ENCODE data around the gene SLCO1A2.
"Not testable (repeated sequence)": the region's sequence is repeated elsewhere in the genome, so short reads cannot be mapped to it uniquely, and the experiment has no call there.

Gene SLCO1A2

GRCh38 chr12:21334771-21335325 is at the start of gene SLCO1A2:
Gene SLCO1A2, minus strand, starts transcription at chr12:21334917. Its CDS starts 270 bp downstream, at chr12:21334647.
- Histone ChIP-seq H3K4me1 (ENCODE audit: control insufficient read depth, insufficient read depth, low read length) (no peaks in the 10 kb centered on the region), H3K27ac (ENCODE audit: extremely low read depth, low read depth, low read length) (no peak within 1 kb of the TSS), H3K36me3 (ENCODE audit: control insufficient read depth in 2 of 2, insufficient read depth in 1 of 2, low read length in 2 of 2) (no peaks in the 10 kb centered on the region), H3K4me3 (ENCODE audit: low read depth, low read length) (no peak within 1 kb of the TSS), H3K9me3 (ENCODE audit: control insufficient read depth, insufficient read depth, low read depth, low read length) (no peaks in the 10 kb centered on the region)
- no peak for TF ChIP-seq ZNF830 (tag by site-specific recombination; IDR thresholded peaks at IDR 0.05; ENCODE audit: low read depth)
- TF ChIP-seq ZBTB7A (tag by site-specific recombination; IDR thresholded peaks at IDR 0.05; ENCODE audit: low read depth): no peak
- TF ChIP-seq ZNF561 (tag by site-specific recombination; IDR thresholded peaks at IDR 0.05; ENCODE audit: borderline replicate concordance): no peak
- no peak for TF ChIP-seq ZSCAN4 (tag by site-specific recombination; IDR thresholded peaks at IDR 0.05)
- CTCF ChIA-PET: interaction anchor here (1.7 kb wide), 1 partner anchor 22 kb away, joined by 5 read pairs; no protein-coding TSS in a partner anchor
- POLR2A ChIA-PET: no interaction called here

GRCh38 chr12:21384261-21384660 is 49.5 kb upstream of the SLCO1A2 start:
- POLR2A ChIA-PET: no interaction called here

GRCh38 chr12:21381320-21381719 is 46.6 kb upstream of the SLCO1A2 start:
- H3K36me3 ChIP-seq (ENCODE audit: control insufficient read depth in 2 of 2, insufficient read depth in 1 of 2, low read length in 2 of 2); H3K9me3 ChIP-seq (ENCODE audit: control insufficient read depth, insufficient read depth, low read depth, low read length); H3K4me3 ChIP-seq (ENCODE audit: low read depth, low read length); H3K4me1 ChIP-seq (ENCODE audit: control insufficient read depth, insufficient read depth, low read length); POLR2A ChIA-PET; H3K27ac ChIP-seq (ENCODE audit: extremely low read depth, low read depth, low read length): not testable (repeated sequence)
- CTCF ChIA-PET: interaction anchor here (0.7 kb wide), 1 partner anchor 313 kb away, joined by 4 read pairs; no protein-coding TSS in a partner anchor

More at GRCh38 chr12:21384261-21384660, 49.5 kb upstream of the SLCO1A2 start:
- H3K4me1 ChIP-seq (ENCODE audit: control insufficient read depth, insufficient read depth, low read length): no peaks in the 10 kb centered on the region
- TF ChIP-seq ZNF146 (tag by site-specific recombination; IDR thresholded peaks at IDR 0.05) (no peak), MYNN (tag by site-specific recombination; IDR thresholded peaks at IDR 0.05; ENCODE audit: borderline replicate concordance) (no peak), ZNF280C (tag by site-specific recombination; IDR thresholded peaks at IDR 0.05) (no peak), BCL11B (tag by site-specific recombination; IDR thresholded peaks at IDR 0.05; ENCODE audit: low read depth) (no peak), PRDM2 (tag by site-specific recombination; IDR thresholded peaks at IDR 0.05; ENCODE audit: borderline replicate concordance) (no peak), ZFP69B (tag by site-specific recombination; IDR thresholded peaks at IDR 0.05) (no peak), ZNF138 (tag by site-specific recombination; IDR thresholded peaks at IDR 0.05; ENCODE audit: borderline replicate concordance) (no peak)
- H3K27ac ChIP-seq (ENCODE audit: extremely low read depth, low read depth, low read length): no peak overlapping the region
- CTCF ChIA-PET: interaction anchor here (0.6 kb wide), 1 partner anchor 1299 kb away, joined by 3 read pairs; no protein-coding TSS in a partner anchor
- H3K4me3 ChIP-seq (ENCODE audit: low read depth, low read length): no peak overlapping the region
- H3K9me3 ChIP-seq (ENCODE audit: control insufficient read depth, insufficient read depth, low read depth, low read length): no peaks in the 10 kb centered on the region
- no peaks in the 10 kb centered on the region for H3K36me3 ChIP-seq (ENCODE audit: control insufficient read depth in 2 of 2, insufficient read depth in 1 of 2, low read length in 2 of 2)

Measured in HEK293 (cell line).